ENCODE data around the gene DYNC2I2. TPM values are rescaled to one million over a fixed set of nuclear protein-coding genes. Genes with fewer than 3 reads are reported as not detected.
"Not testable (repeated sequence)": the region's sequence is repeated elsewhere in the genome, so short reads cannot be mapped to it uniquely, and the experiment has no call there.

The DYNC2I2 gene
- 32.0 TPM for total RNA-seq

- DNase-seq: peak; percentile 87
These were observed at the start of gene DYNC2I2 for GRCh38 chr9:128656416-128657343. TSS of gene DYNC2I2 (minus strand) at chr9:128656847. CDS start at chr9:128656726, 121 bp downstream.

GRCh38 chr9:128706045-128706444, 49.4 kb upstream of the DYNC2I2 start:
- no peak for DNase-seq

GRCh38 chr9:128705051-128705965, 48.7 kb upstream of the DYNC2I2 start:
- DNase-seq: no peak

GRCh38 chr9:128704356-128704670, 47.7 kb upstream of the DYNC2I2 start:
- DNase-seq: no peak

- no peak for DNase-seq
These were observed 47.1 kb upstream of the DYNC2I2 start for GRCh38 chr9:128703616-128704355.

- no peak for DNase-seq
These were observed 46.4 kb upstream of the DYNC2I2 start for GRCh38 chr9:128702949-128703615.

- DNase-seq: peak; percentile 26
These were observed 45.9 kb upstream of the DYNC2I2 start, which contains the start of gene PKN3 for GRCh38 chr9:128702445-128702948. TSS of gene PKN3 (plus strand) at chr9:128702503. CDS start at chr9:128702916, 413 bp downstream.

GRCh38 chr9:128701227-128701854, 44.7 kb upstream of the DYNC2I2 start:
- DNase-seq: no peak

- not testable (repeated sequence) for DNase-seq
These were observed 42.6 kb upstream of the DYNC2I2 start for GRCh38 chr9:128699096-128699795.

- no peak for DNase-seq
These were observed 40.5 kb upstream of the DYNC2I2 start for GRCh38 chr9:128696923-128697707.

- no peak for DNase-seq
These were observed 37.7 kb upstream of the DYNC2I2 start for GRCh38 chr9:128694344-128694743.

- not testable (repeated sequence) for DNase-seq
These were observed 37.1 kb upstream of the DYNC2I2 start for GRCh38 chr9:128693738-128694137.

GRCh38 chr9:128690684-128691034, 34.0 kb upstream of the DYNC2I2 start:
- DNase-seq: no peak

- peak; percentile 43 for DNase-seq
These were observed 33.4 kb upstream of the DYNC2I2 start for GRCh38 chr9:128689820-128690683.

GRCh38 chr9:128689293-128689774, 32.7 kb upstream of the DYNC2I2 start:
- DNase-seq: peak; percentile 63

GRCh38 chr9:128688501-128689292, 32.0 kb upstream of the DYNC2I2 start, which contains the start of gene SET:
TSS of gene SET (plus strand) at chr9:128689222. CDS start at chr9:128689583, 361 bp downstream.
- DNase-seq: peak; percentile 92

GRCh38 chr9:128687453-128687852, 30.8 kb upstream of the DYNC2I2 start:
- no peak for DNase-seq
